Fibroblast of skin of back (primary cell): ENCODE data around the gene KCNN4. TPM values are rescaled to one million over a fixed set of nuclear protein-coding genes. Genes with fewer than 3 reads are reported as not detected.
"Not testable (repeated sequence)": the region's sequence is repeated elsewhere in the genome, so short reads cannot be mapped to it uniquely, and the experiment has no call there.

Experiments used
- DNase-seq: peaks from one replicate; pipeline ENCODE4 v3.0.0-alpha.2; 2013
- polyA plus RNA-seq, 2 experiments: library from polyadenylated mRNA; unstranded; fragments of 120-200 nt; gene quantifications; one replicate each; pipeline ENCODE4 v1.2.1, GENCODE V29; 2013; ENCODE audit not compliant: insufficient read length in 2 of 2

KCNN4 gene
- 11.9 TPM for polyA plus RNA-seq (2013, experiment 1 of 2; ENCODE audit: insufficient read length)
- polyA plus RNA-seq (2013, experiment 2 of 2; ENCODE audit: insufficient read length), result 4.2 TPM

GRCh38 chr19:43780706-43781525 lies at the start of gene KCNN4:
KCNN4 (minus strand) TSS chr19:43780973; CDS start chr19:43780861, 112 bp downstream.
- peak; percentile 80 for DNase-seq

GRCh38 chr19:43826787-43827754 lies 46.3 kb upstream of the KCNN4 start, which contains the start of gene ZNF283:
ZNF283 (plus strand) TSS chr19:43827321; CDS start chr19:43833505, 6,184 bp downstream.
- DNase-seq, result peak; percentile 91

GRCh38 chr19:43824572-43824971 lies 43.8 kb upstream of the KCNN4 start:
- DNase-seq, result not testable (repeated sequence)

- not testable (repeated sequence) for DNase-seq
These were observed 43.1 kb upstream of the KCNN4 start for GRCh38 chr19:43823856-43824255.

DNA sequence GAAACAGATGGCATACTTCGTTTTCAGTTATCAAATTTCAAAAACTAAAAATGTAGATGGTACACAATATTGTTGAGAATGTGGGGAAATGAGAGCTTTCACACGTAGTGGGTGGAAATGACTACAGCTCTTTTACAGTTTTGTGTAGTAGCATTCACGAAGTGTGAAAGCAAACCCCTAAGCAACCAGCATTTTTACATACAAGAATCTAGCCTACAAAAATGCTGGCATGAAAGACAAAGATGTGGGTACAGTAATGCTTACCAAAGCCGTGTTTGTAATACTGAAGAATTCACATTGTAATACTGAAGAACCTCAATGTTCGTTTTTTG lies 40.1 kb upstream of the KCNN4 start:
- no peak for DNase-seq

DNA sequence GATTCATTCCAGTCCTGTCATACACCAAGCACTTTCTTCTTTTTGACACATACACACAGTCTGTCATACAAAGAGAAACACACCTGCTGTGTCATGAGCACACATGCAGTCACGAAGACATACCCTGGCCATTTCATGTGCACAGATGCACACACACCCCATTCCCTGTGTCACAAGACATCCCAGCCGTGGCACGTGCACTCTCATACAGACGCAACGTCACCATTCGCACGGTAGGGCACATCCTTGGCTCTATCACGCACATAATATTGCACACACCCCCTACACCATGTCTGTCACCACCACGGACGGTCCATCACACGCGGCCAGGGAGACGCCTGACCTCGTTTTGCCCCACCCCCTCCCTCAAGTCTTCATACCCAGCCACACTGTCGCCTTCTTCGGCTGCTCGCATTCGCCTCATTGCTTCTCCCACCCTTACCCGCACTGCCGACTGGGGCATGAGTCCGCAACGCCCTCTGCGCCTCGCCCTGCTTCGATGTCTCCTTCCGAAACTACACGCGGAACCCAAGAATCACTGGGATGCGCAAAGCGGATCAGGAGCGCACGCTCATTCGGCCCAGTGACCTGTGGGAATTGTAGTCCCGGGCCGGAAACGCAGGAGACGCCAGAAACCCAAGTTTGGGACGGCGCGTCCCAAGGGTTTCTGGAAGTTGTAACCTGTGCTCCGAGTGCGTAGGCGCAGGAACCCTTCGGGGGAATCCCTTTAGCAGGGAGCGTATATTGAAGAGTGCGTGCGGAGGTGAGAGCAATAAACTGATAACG lies 39.5 kb upstream of the KCNN4 start:
- DNase-seq, result peak; percentile 67

DNA sequence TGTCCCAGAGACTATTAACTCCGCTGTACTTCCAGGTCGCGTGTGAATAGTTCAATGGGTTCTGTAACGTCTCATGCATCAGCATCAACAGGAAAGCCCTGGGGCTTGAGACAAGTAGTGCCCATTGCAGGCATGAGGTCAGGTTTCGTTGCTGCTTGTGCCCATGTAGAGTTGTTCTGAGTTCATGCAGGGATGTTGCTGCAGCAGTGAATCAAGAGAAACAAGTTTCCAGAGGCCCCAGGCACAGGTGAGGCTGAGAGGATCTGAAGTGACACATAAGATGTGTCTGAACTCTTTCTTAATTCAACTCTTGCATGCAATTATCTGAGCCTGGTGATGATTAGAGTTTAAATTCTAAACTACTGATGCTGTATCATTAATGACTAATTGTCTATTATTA lies 37.7 kb upstream of the KCNN4 start:
- DNase-seq, result no peak

DNA sequence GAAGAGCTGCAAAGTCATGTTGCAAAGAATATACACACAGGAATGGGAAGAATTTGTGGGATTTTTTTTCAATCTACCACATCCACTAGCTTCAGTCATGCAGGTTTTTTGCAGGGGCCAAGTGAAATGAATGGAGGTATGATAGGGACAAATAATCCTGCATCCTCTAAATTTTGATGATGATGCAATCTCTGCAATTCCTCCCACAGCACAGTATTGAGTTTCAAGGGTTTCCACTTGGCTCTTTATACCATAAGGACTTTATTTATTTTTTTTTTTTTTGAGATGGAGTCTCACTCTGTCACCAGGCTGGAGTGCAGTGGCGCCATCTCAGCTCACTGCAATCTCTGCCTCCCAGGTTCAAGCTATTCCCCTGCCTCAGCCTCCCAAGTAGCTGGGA lies 36.7 kb upstream of the KCNN4 start:
- not testable (repeated sequence) for DNase-seq

DNA sequence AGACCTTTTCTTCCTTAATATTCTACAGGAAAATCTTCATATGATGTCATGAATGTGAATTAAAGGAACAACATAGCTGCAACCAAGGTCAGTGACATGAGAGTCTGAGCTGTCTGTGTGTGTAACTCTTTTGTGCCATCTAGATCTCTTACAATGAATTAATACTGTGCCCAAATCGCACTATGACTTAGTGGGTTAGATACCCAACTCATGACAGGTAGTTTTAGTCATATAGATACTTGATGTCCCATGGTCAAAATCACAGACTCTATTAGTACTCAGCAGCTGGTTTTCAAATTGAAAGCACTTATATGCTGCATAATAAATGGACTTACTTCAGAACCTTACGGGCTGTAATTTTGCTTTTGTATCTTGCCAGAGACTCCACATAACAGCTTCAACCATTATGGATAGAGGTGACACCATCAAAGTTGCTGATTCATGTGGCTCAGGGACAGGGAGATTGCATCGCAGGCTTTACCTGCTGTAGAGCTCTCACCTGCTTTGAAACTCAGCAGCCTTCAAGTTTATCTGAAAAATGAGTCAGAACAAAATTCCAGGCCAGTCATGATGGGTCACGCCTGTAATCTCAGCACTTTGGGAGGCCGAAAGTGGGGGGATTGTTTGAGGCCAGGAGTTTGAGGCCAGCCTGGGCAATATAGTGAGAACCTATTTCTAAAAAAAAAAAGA lies 34.0 kb upstream of the KCNN4 start:
- no peak for DNase-seq

DNA sequence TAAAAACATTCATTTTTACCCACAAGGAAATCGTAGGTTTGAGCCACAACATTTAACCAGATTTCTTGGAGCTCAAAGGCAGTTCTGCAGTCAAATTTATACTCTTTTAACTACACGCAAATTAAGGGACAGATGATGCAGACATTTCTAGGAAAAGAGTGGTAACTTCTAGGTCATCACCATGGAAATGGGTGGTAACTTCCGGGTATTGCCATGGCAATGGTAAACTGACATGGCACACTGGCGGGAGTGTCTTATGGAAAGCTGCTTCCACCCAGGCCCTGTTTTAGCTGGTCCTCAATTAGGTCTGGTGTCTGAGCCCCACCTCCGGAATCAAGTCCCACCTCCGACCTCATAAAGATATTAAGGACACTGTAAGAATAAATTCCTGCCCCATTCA lies 31.9 kb upstream of the KCNN4 start:
- no peak for DNase-seq

- DNase-seq, result no peak
These were observed 31.5 kb upstream of the KCNN4 start for GRCh38 chr19:43812259-43812658.

DNA sequence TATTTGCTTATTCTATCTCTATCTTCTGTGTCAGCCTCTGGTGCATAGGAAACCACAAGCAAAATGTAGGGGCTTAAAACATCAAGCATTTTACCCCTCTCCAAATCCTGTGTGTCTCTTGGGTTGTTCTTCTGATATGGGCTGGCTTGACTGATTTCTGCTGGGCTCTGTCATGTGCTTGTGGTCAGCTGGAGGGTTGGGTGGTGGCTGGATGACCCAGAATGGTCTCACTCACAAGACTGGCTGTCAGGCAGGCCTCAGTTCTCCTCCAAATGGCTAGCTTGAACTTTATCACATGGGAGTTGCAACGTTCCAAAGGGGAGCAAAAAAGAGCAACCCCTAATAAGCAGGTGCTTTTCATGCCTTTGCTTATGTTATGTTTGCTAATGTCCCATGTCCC lies 31.1 kb upstream of the KCNN4 start:
- no peak for DNase-seq

DNA sequence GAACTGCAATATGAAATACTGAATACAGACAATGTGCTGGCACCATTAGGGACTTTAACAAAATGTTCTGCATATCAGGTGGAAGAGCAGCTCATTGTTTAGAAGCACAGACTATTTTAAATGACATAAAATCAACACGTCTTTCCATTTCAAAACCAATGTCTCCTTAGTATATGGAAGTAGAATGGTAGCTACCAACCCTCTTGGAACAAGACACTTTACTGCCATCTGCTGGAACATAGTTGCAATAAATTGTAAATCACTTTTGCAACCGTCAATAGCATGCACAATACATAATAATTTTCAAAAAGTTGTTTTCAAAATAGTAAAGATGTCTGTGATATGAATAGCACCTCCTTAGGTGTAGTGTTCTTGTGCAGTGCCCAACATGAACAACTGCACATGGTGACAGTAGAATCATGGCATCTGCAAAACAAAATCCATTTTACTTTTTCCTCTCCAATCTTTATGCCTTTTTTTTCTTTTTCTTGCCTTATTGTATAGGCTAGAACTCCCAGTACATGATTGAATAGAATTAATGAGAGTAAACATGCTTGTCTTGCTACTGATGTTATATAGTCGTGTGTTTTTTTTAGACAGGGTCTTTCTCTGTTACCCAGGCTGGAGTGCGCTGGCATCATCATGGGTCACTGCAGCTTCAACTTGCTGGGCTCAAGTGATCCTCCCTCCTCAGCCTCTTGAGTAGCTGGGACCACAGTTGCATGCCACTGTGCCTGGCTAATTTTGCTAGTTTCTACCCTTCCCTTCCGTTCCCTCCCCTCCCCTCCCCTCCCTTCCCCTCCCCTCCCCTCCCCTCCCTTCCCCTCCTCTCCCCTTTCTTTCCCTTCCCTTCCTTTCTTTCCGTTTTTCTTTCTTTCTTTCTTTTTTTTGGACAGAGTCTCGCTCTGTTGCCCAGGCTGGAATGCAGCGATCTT lies 29.3 kb upstream of the KCNN4 start:
- DNase-seq, result peak; percentile 59

- no peak for DNase-seq
These were observed 26.9 kb upstream of the KCNN4 start for GRCh38 chr19:43807651-43808050.

DNA sequence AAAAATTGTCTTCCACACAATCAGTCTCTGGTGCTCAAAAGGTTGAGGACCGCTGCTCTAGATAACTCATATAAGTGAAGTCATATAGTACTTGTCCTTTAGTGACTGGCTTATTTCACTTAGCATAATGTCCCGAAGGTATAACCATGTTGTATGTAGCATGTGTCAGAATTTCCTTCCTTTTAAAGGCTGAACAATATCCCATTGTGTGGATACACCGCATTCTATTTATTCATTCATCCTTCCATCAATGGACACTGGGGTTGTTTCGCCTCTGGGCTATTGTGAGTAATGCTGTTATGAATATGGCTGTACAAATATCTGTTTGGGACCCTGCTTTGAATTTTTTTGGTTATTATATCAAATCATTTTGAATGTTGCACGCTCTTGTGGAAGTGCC lies 26.1 kb upstream of the KCNN4 start:
- DNase-seq, result no peak

GRCh38 chr19:43806401-43806800 lies 25.6 kb upstream of the KCNN4 start:
- DNase-seq, result not testable (repeated sequence)

- no peak for DNase-seq
These were observed 23.7 kb upstream of the KCNN4 start for GRCh38 chr19:43804432-43804831.

- DNase-seq, result no peak
These were observed 21.6 kb upstream of the KCNN4 start, which contains the start of gene LYPD5 for GRCh38 chr19:43802216-43802951. LYPD5 (minus strand) TSS chr19:43802447; CDS start chr19:43802380, 67 bp downstream.

- DNase-seq, result no peak
These were observed 18.8 kb upstream of the KCNN4 start for GRCh38 chr19:43799502-43800142.
